Vagina (tissue), 2 donors: ENCODE results near the gene HECTD4. TPM values are rescaled to one million over a fixed set of nuclear protein-coding genes. Genes with fewer than 3 reads are reported as not detected.

Experiments used
- DNase-seq, 2 donors: peaks; one replicate each; pipeline ENCODE4 v3.0.0-alpha.2; 2017; ENCODE audit errors: extremely low spot score in 2 of 2
- H3K27ac ChIP-seq: fragments of 200-600 bp; sonication (generic); one replicate; pipeline ENCODE4 v1.5.1; 2019
- H3K27me3 ChIP-seq: fragments of 200-600 bp; sonication (generic); one replicate; pipeline ENCODE4 v1.5.1; 2019
- H3K36me3 ChIP-seq, 2 donors: fragments of 200-600 bp; sonication (generic); one replicate each; pipeline ENCODE4 v1.5.1; 2017 to 2019
- H3K4me1 ChIP-seq: fragments of 200-600 bp; sonication (generic); one replicate; pipeline ENCODE4 v1.5.1; 2019
- H3K4me3 ChIP-seq, 2 donors: fragments of 200-600 bp; sonication (generic); 1 replicate in 1 of 2; 2 replicates in 1 of 2; pipeline ENCODE4 v1.5.1; 2016 to 2019
- H3K9me3 ChIP-seq: fragments of 200-600 bp; sonication (generic); one replicate; pipeline ENCODE4 v1.5.1; 2019
- POLR2A ChIP-seq, 2 donors: fragments of 450-650 bp; IDR thresholded peaks; one replicate each; pipeline ENCODE4 v1.6.1; 2017; ENCODE audit warnings: antibody characterized with exemption in 2 of 2, mild to moderate bottlenecking in 2 of 2, moderate library complexity in 2 of 2
- POLR2AphosphoS5 ChIP-seq, 2 donors: sonication (generic); formaldehyde crosslinking; IDR thresholded peaks; one replicate each; pipeline ENCODE4 v1.9.0; 2017; ENCODE audit warnings: antibody characterized with exemption in 2 of 2, mild to moderate bottlenecking in 2 of 2, low read depth in 1 of 2; ENCODE audit not compliant: insufficient read depth in 1 of 2
- intact Hi-C: fragments of 100-400 bp; cut with DNase I; formaldehyde crosslinking; loops from one replicate; pipeline ENCODE4 v1.15.1; 2023
- total RNA-seq: library from RNA; depleted of rRNA; stranded (reverse); fragments of >200 nt; gene quantifications from one replicate; pipeline ENCODE4 v1.2.3, GENCODE V29; 2016
- TF ChIP-seq, protein P1 (sequence below), 3 experiments: fragments of 450-650 bp in 2 of 3; fragments of 200-600 bp in 1 of 3; sonication (generic) in 1 of 3; IDR thresholded peaks; one replicate each; pipeline ENCODE4 v1.5.1; 2017 to 2019; ENCODE audit warnings: antibody characterized with exemption in 3 of 3, mild to moderate bottlenecking in 2 of 3, moderate library complexity in 2 of 3

HECTD4 gene
- total RNA-seq, 1 donor from 2014 or later: 79.6 TPM

DNA sequence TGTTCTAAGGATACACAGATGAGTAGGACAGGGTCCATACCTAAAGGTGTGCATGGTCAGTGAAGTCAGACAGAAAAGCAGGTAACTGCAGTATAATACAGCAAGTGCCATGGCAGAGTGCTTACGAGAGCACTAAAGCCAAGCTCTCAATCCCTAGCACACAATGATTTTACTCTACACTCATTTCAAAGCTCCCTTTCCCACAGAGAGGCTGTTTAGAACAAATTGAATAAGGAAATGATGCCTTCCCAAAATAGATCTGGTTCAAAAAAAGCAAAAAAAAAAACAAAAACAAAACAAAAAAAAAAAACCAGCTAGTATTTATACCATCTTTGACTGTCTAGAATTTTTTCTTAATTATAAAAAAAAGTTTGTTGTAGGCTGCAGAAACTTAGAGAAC is 74.1 kb downstream of the HECTD4 start:
- TF ChIP-seq POLR2A (IDR thresholded peaks at IDR 0.05) (no peak), POLR2AphosphoS5 (IDR thresholded peaks at IDR 0.05; ENCODE audit: insufficient read depth in 1 of 2, low read depth in 1 of 2) (no peak)
- TF ChIP-seq, protein P1, sequence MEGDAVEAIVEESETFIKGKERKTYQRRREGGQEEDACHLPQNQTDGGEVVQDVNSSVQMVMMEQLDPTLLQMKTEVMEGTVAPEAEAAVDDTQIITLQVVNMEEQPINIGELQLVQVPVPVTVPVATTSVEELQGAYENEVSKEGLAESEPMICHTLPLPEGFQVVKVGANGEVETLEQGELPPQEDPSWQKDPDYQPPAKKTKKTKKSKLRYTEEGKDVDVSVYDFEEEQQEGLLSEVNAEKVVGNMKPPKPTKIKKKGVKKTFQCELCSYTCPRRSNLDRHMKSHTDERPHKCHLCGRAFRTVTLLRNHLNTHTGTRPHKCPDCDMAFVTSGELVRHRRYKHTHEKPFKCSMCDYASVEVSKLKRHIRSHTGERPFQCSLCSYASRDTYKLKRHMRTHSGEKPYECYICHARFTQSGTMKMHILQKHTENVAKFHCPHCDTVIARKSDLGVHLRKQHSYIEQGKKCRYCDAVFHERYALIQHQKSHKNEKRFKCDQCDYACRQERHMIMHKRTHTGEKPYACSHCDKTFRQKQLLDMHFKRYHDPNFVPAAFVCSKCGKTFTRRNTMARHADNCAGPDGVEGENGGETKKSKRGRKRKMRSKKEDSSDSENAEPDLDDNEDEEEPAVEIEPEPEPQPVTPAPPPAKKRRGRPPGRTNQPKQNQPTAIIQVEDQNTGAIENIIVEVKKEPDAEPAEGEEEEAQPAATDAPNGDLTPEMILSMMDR (IDR thresholded peaks at IDR 0.05): no peak
- Histone ChIP-seq H3K4me3 (no peak overlapping the region), H3K27me3 (no peaks in the 10 kb centered on the region), H3K27ac (no peak overlapping the region), H3K4me1 (peaks cover 31% of the 10 kb centered on the region), H3K36me3 (peaks cover 0 to 11% of the 10 kb centered on the region in 2 donors), H3K9me3 (no peaks in the 10 kb centered on the region)
- intact Hi-C loops: no loop called here
- no peak for DNase-seq

GRCh38 chr12:112307317-112308011 is 74.8 kb downstream of the HECTD4 start:
- H3K4me1 ChIP-seq: peaks cover 31% of the 10 kb centered on the region
- no peaks in the 10 kb centered on the region for H3K9me3 ChIP-seq
- H3K36me3 ChIP-seq: peaks cover 0 to 11% of the 10 kb centered on the region in 2 donors
- intact Hi-C loops: no loop called here
- H3K27ac ChIP-seq: no peak overlapping the region
- TF ChIP-seq POLR2A (IDR thresholded peaks at IDR 0.05) (no peak), POLR2AphosphoS5 (IDR thresholded peaks at IDR 0.05; ENCODE audit: insufficient read depth in 1 of 2, low read depth in 1 of 2) (no peak)
- TF ChIP-seq, protein P1 (IDR thresholded peaks at IDR 0.05): no peak
- no peaks in the 10 kb centered on the region for H3K27me3 ChIP-seq
- no peak overlapping the region for H3K4me3 ChIP-seq
- DNase-seq: no peak

DNA sequence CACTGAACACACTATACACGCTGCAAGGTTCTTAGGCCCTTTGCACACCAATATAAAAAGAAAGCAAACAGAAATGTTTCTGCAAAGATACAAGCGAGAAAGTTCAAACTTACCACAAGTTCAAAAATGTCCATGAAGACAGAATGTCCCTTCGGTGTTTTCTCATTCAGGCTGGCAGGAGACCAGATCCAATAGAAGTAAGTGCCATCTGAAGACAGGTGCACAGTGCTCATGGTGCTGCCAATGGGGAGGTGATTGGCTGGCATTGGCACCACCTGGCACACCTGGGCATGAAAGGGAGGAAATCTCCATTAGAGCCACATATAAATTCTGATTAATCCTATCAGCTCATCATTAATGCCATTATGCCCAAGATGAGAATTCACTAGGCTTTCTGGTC is 76.3 kb downstream of the HECTD4 start:
- H3K9me3 ChIP-seq: no peaks in the 10 kb centered on the region
- H3K27ac ChIP-seq: no peak overlapping the region
- peaks cover 0 to 17% of the 10 kb centered on the region in 2 donors for H3K36me3 ChIP-seq
- H3K27me3 ChIP-seq: no peaks in the 10 kb centered on the region
- TF ChIP-seq POLR2AphosphoS5 (IDR thresholded peaks at IDR 0.05; ENCODE audit: insufficient read depth in 1 of 2, low read depth in 1 of 2) (no peak), POLR2A (IDR thresholded peaks at IDR 0.05) (no peak)
- TF ChIP-seq, protein P1 (IDR thresholded peaks at IDR 0.05): no peak
- H3K4me3 ChIP-seq: no peak overlapping the region
- no peak for DNase-seq
- intact Hi-C loops: no loop called here
- peaks cover 31% of the 10 kb centered on the region for H3K4me1 ChIP-seq

- peaks cover 0 to 17% of the 10 kb centered on the region in 2 donors for H3K36me3 ChIP-seq
- intact Hi-C loops: no loop called here
- TF ChIP-seq POLR2A (IDR thresholded peaks at IDR 0.05) (no peak), POLR2AphosphoS5 (IDR thresholded peaks at IDR 0.05; ENCODE audit: insufficient read depth in 1 of 2, low read depth in 1 of 2) (no peak)
- TF ChIP-seq, protein P1 (IDR thresholded peaks at IDR 0.05): no peak
Observed at GRCh38 chr12:112304436-112304835, 77.8 kb downstream of the HECTD4 start.

GRCh38 chr12:112303799-112304198 is 78.4 kb downstream of the HECTD4 start:
- Histone ChIP-seq H3K36me3 (peaks cover 0 to 17% of the 10 kb centered on the region in 2 donors), H3K9me3 (no peaks in the 10 kb centered on the region), H3K4me3 (no peak overlapping the region), H3K4me1 (peaks cover 31% of the 10 kb centered on the region), H3K27ac (no peak overlapping the region), H3K27me3 (no peaks in the 10 kb centered on the region)
- DNase-seq: no peak
- TF ChIP-seq, protein P1 (IDR thresholded peaks at IDR 0.05): no peak
- TF ChIP-seq POLR2AphosphoS5 (IDR thresholded peaks at IDR 0.05; ENCODE audit: insufficient read depth in 1 of 2, low read depth in 1 of 2): no peak
- TF ChIP-seq POLR2A (IDR thresholded peaks at IDR 0.05): no peak
- intact Hi-C loops: no loop called here

More at GRCh38 chr12:112304436-112304835, 77.8 kb downstream of the HECTD4 start:
- no peak for DNase-seq
- Histone ChIP-seq H3K4me1 (peaks cover 31% of the 10 kb centered on the region), H3K9me3 (no peaks in the 10 kb centered on the region), H3K4me3 (no peak overlapping the region), H3K27ac (no peak overlapping the region), H3K27me3 (no peaks in the 10 kb centered on the region)
